NCI-H2196 (cell line): Measurements from ENCODE around the gene RABGAP1L.

Experiments used
- DNase-seq: peaks from one replicate; lab custom pipeline; 2025; ENCODE audit not compliant: unreplicated experiment; lab: John Stamatoyannopoulos, UW

Gene RABGAP1L

GRCh38 chr1:174975764-174976163 lies 816.4 kb downstream of the RABGAP1L start:
- DNase-seq, result no peak

DNA sequence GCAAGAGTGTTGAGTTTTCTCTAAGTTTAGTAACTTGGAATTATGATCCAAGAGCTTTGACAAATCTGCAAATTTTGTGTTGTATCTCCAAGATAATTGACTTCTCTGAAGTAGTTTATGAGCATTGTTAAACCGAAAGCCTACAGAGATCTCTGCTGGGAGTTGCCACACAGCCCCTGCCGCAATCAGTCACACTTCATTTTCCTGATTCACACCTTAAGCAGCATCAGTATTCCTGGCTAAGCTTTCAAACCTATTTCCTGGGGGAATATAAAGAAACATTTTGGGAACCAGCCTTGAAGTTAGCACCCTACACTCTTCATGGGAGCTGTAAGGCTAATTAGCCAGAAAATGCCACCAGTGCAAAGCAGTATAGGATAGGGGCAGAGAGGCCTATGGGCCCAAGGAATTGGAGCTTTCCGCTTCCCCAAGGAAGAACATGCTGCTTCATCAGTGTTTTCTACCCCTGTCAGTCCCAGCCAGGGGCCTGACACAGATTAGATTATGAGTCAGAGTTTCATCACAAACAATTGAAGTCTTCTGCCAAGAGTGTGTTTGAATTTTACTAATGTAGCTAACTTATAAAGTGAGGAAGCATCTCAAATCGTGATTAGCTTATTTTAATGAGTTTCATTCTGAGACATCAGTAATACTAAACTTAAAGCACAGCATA lies 817.3 kb downstream of the RABGAP1L start:
- DNase-seq, result no peak

GRCh38 chr1:174982971-174983689 lies 823.8 kb downstream of the RABGAP1L start:
- peak; percentile 38 for DNase-seq

GRCh38 chr1:174984952-174985351 lies 825.6 kb downstream of the RABGAP1L start:
- DNase-seq, result no peak

DNA sequence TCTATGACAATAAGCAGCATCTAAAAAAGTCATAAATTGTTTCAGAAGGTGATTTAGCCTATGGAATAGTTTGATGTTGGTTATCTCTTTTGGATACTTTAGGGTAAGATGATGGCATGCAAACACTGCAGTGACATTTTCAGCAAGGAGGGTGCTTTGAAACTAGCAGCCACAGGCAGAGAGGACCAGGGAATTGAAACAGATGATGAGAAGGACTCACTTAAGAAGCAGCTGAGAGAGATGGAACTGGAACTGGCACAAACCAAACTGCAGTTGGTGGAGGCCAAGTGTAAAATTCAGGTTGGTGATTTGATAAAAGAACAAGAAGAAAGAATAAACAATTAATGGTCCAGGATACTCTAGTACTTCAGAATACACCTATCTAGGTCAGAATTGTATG lies 829.2 kb downstream of the RABGAP1L start:
- DNase-seq, result no peak

DNA sequence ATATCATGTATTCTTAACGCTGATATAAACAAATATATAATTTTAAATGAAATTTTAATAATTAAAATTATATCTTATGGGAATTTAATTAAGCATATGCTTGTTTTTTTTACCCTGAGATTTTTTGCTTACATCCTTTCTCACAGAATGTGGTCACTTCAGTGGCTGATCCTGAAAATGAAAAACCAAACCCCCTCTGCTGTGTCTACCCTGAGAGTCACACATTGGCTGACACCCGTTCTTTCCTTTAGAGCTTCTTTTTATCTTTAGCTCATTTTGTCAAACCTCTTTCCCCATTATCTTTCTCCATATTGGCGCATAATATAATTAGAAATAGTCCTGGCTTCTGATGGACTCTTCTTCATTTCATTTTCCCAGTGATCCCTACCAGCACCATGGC lies 829.7 kb downstream of the RABGAP1L start:
- no peak for DNase-seq

DNA sequence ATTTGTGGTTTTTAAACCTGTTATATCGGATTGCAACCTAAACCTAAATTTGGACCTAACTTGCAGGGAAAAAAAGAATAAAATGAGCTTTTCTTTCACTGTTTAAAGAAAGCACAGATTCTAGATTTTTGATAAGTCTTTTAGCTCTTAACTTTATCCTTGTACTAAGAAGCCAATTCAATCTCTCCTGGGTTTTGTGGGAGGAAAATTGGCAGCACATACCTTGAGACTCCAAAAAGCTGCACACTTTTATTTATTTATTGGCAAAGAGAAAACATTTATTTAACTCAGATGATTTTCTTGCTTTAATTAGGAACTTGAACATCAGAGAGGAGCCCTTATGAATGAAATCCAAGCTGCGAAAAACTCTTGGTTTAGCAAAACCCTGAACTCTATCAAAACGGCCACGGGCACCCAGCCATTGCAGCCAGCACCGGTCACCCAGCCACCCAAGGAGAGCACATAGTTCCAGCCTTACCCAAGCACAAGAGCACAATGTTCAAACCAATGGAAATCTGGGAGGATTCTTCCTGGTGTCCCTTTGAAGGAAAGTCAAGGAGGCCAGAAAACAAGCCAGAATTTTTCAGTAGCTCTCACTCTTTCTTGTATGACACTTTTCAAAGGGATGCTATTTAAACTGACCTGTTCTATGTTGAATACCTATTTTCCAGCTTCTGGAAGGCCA lies 830.4 kb downstream of the RABGAP1L start:
- DNase-seq, result no peak

- DNase-seq, result peak; percentile 72
These were observed 831.2 kb downstream of the RABGAP1L start for GRCh38 chr1:174990382-174990999.

GRCh38 chr1:174991473-174991872 lies 832.2 kb downstream of the RABGAP1L start:
- DNase-seq, result no peak

DNA sequence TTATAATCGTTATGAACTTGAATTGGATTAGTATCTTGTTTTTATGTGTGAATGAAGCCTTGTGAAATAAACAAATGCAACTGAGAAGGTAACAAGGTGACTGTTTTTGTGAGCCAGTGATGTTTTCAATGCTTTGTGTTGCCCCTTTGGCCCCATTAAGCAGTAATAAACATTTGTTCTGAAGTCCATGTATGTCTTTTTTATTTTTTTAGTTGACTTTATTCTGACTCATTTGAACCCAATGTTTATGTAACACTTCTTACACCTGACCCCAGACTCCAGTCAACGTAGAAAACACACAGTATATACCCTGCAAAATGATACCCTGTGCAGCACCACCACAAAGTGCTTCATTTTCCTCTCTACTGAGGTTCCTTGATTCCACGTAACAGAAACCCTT lies 835.8 kb downstream of the RABGAP1L start:
- DNase-seq, result no peak

GRCh38 chr1:174995916-174996315 lies 836.6 kb downstream of the RABGAP1L start:
- DNase-seq, result no peak

- no peak for DNase-seq
These were observed 837.2 kb downstream of the RABGAP1L start for GRCh38 chr1:174996476-174996875.

GRCh38 chr1:174997041-174997440 lies 837.7 kb downstream of the RABGAP1L start:
- no peak for DNase-seq

GRCh38 chr1:174998569-174999215 lies 839.4 kb downstream of the RABGAP1L start:
- peak; percentile 73 for DNase-seq

- peak; percentile 97 for DNase-seq
These were observed 840.1 kb downstream of the RABGAP1L start for GRCh38 chr1:174999216-174999935.

DNA sequence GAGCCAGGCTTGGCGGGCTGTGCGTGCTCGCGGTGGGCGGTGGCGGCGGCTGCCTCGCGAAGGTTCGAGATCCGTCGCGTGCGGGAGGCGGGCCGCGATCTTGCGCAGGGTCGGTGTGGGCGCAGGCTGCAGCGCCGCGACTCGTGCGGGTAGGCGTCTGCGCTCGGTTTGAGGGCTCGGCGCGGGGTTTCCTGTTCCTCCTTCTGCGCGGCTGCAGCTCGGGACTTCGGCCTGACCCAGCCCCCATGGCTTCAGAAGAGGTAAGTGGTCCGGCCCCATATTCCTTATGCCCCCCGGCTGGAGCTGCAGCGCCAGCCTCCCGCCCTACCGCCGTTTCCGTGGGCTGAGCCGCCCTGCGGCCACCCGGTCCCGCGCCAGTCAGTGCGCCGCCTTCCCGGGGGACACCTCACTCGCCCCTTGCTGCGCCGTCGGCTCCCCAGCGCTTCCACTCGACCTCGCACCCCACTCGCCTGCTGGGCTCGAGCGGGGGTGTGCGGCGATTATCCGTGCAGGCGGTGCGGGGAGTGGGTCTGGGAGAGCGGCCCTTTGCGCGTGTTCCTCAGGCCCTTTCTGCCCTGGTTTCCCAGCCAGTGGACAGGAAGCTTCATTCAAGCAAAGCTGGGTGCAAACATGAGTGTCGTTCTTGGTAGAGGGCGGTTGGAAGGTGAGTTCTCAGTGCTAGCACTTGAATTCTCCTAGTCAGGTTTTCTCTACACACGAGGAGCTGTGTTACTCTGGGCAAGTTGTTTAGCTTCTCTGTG lies 840.8 kb downstream of the RABGAP1L start, which contains the start of gene CACYBP:
CACYBP (plus strand) TSS at position 12 of the 761 bp plus-strand sequence; CDS start at position 246, 234 bp downstream.
- DNase-seq, result no peak

DNA sequence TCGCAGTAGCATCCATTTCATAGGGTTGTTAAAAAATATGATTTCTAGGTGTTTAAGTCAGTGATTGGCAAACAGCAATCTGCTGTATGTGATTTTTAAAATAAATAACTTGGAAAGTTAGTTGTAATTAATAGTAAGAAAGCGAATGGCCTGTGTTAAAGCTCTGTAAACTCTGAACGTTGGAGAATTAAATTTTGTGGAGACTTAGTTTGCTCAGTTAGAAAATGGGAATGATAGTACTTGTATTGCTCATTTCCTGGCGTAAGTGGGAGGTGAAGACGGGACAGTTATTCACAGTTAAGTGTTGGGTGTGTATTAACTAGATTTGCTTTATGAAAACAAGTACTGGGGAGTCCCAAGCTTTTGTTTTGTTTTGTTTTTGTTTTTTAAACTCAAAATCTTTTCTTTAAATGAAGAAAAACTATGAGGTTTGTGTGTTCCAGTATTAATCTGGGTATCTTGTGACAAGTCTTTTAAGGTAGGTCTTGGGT lies 841.4 kb downstream of the RABGAP1L start:
- DNase-seq, result no peak

- no peak for DNase-seq
These were observed 843.7 kb downstream of the RABGAP1L start for GRCh38 chr1:175002910-175003517.

DNA sequence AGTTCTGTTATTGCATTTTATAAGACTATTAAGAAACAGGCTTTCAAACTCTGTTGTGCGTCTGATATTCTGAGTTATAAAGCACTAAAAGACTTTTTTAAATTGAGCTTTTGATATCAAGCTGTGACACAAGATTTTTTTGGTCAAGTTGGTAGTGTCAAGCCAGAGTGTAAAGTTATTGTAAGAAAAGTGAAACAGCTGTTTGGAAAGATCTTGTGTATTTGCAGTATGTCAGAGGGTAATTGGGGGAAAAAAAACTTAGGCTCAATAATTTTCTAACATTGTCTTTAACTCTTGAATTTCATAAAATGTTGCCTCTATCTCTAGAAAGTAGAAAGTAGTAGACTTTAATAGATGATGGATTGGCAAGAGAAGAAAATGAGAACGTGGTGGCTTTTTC lies 844.2 kb downstream of the RABGAP1L start:
- no peak for DNase-seq
